ENCODE results near the gene KASH5.

GRCh38 chr19:49442354-49442753, 54.3 kb downstream of the KASH5 start:
- no peak for TF ChIP-seq NR3C1 (CRISPR knock-in tag; conservative IDR thresholded peaks at IDR 0.05; ENCODE audit: low read depth)
- TF ChIP-seq, protein P1, sequence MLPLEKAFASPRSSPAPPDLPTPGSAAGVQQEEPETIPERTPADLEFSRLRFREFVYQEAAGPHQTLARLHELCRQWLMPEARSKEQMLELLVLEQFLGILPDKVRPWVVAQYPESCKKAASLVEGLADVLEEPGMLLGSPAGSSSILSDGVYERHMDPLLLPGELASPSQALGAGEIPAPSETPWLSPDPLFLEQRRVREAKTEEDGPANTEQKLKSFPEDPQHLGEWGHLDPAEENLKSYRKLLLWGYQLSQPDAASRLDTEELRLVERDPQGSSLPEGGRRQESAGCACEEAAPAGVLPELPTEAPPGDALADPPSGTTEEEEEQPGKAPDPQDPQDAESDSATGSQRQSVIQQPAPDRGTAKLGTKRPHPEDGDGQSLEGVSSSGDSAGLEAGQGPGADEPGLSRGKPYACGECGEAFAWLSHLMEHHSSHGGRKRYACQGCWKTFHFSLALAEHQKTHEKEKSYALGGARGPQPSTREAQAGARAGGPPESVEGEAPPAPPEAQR (CRISPR knock-in tag; IDR thresholded peaks at IDR 0.05), result no peak
- TF ChIP-seq, protein P2, sequence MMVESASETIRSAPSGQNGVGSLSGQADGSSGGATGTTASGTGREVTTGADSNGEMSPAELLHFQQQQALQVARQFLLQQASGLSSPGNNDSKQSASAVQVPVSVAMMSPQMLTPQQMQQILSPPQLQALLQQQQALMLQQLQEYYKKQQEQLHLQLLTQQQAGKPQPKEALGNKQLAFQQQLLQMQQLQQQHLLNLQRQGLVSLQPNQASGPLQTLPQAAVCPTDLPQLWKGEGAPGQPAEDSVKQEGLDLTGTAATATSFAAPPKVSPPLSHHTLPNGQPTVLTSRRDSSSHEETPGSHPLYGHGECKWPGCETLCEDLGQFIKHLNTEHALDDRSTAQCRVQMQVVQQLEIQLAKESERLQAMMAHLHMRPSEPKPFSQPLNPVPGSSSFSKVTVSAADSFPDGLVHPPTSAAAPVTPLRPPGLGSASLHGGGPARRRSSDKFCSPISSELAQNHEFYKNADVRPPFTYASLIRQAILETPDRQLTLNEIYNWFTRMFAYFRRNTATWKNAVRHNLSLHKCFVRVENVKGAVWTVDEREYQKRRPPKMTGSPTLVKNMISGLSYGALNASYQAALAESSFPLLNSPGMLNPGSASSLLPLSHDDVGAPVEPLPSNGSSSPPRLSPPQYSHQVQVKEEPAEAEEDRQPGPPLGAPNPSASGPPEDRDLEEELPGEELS (CRISPR knock-in tag; IDR thresholded peaks at IDR 0.05), result no peak
- no peak for TF ChIP-seq CTCF (IDR thresholded peaks at IDR 0.05)
- no peak for TF ChIP-seq ELF4 (CRISPR knock-in tag; IDR thresholded peaks at IDR 0.05; ENCODE audit: low read depth)
- TF ChIP-seq ATF3 (CRISPR knock-in tag; conservative IDR thresholded peaks at IDR 0.05), result no peak
- no peak for TF ChIP-seq MAX (CRISPR knock-in tag; IDR thresholded peaks at IDR 0.05)
- TF ChIP-seq ZMAT4 (CRISPR knock-in tag; IDR thresholded peaks at IDR 0.05), result no peak
- TF ChIP-seq MXD4 (CRISPR knock-in tag; IDR thresholded peaks at IDR 0.05; ENCODE audit: borderline replicate concordance), result no peak
- no peak for TF ChIP-seq STAT6 (CRISPR knock-in tag; conservative IDR thresholded peaks at IDR 0.05; ENCODE audit: low read depth)
- TF ChIP-seq JUN (CRISPR knock-in tag; IDR thresholded peaks at IDR 0.05), result no peak
- no peak for TF ChIP-seq PRRX2 (CRISPR knock-in tag; IDR thresholded peaks at IDR 0.05)
- TF ChIP-seq SMAD4 (CRISPR knock-in tag; IDR thresholded peaks at IDR 0.05), result no peak
- TF ChIP-seq, protein P3, sequence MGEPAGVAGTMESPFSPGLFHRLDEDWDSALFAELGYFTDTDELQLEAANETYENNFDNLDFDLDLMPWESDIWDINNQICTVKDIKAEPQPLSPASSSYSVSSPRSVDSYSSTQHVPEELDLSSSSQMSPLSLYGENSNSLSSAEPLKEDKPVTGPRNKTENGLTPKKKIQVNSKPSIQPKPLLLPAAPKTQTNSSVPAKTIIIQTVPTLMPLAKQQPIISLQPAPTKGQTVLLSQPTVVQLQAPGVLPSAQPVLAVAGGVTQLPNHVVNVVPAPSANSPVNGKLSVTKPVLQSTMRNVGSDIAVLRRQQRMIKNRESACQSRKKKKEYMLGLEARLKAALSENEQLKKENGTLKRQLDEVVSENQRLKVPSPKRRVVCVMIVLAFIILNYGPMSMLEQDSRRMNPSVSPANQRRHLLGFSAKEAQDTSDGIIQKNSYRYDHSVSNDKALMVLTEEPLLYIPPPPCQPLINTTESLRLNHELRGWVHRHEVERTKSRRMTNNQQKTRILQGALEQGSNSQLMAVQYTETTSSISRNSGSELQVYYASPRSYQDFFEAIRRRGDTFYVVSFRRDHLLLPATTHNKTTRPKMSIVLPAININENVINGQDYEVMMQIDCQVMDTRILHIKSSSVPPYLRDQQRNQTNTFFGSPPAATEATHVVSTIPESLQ (CRISPR knock-in tag; IDR thresholded peaks at IDR 0.05), result no peak
